Measurements from ENCODE around the gene SPECC1. TPM values are rescaled to one million over a fixed set of nuclear protein-coding genes. Genes with fewer than 3 reads are reported as not detected.

Gene SPECC1
- total and polyA plus RNA-seq, 10 of the 15 experiments (the other 5 are each of a cell fraction or from before 2014, with no cell fraction given): 6.4 to 40.6 (median 23.9) TPM

GRCh38 chr17:20304961-20305360 lies 295.8 kb downstream of the SPECC1 start (continued):
- TF ChIP-seq ZBTB11 (CRISPR knock-in tag; IDR thresholded peaks at IDR 0.05): no peak
- TF ChIP-seq NR2C2 (IDR thresholded peaks at IDR 0.05; ENCODE audit: borderline replicate concordance, control insufficient read depth, insufficient read length, low read depth): no peak

GRCh38 chr17:20306924-20307323 lies 297.8 kb downstream of the SPECC1 start:
- in situ Hi-C loops (cut with MboI): no loop called here
- Histone ChIP-seq H3K27me3 (replicated peaks in 1 of 2; ENCODE audit: control insufficient read depth in 2 of 2, insufficient read depth in 2 of 2, low read length in 1 of 2) (no peaks in the 10 kb centered on the region), H2AFZ (ENCODE audit: control insufficient read depth, low read depth, low read length) (no peak overlapping the region), H3K4me3 (no peak overlapping the region), H3K9me3 (replicated peaks; ENCODE audit: control insufficient read depth, insufficient read depth, low read length) (peaks cover 7% of the 10 kb centered on the region; the same call in 2 of the 3 replicates), H3K9ac (ENCODE audit: control insufficient read depth, insufficient read depth, low read length) (no peak overlapping the region), H3K79me2 (ENCODE audit: control insufficient read depth, insufficient read depth, low read length) (no peaks in the 10 kb centered on the region), H4K20me1 (ENCODE audit: control insufficient read depth, insufficient read depth) (no peaks in the 10 kb centered on the region), H3K4me2 (ENCODE audit: control insufficient read depth, insufficient read depth) (no peak overlapping the region), H3K36me3 (ENCODE audit: control insufficient read depth in 2 of 2, insufficient read depth in 2 of 2, low read length in 1 of 2) (peaks cover 0 to 6% of the 10 kb centered on the region in 2 experiments; a peak in 1 of 4 replicates), H3K4me1 (ENCODE audit: control insufficient read depth, insufficient read depth, low read length) (no peaks in the 10 kb centered on the region), H3K27ac (ENCODE audit: control insufficient read depth, insufficient read depth) (no peak overlapping the region)
- ChIA-PET CTCF (no interaction called here), RAD21 (ENCODE audit: unreplicated experiment) (no interaction called here), POLR2A (no interaction called here), SMC1A (ENCODE audit: uncharacterized antibody, unreplicated experiment) (no interaction called here)
- TF ChIP-seq POLR2A (IDR thresholded peaks at IDR 0.05; ENCODE audit: low read depth, low read length): no peak
- DNase-seq (ENCODE audit: low read depth, low spot score): no peak
- BruUV-seq (replicated peaks): no TSS peak
- no peak for ATAC-seq
- intact Hi-C loops (cut with micrococcal nuclease; ENCODE audit: unreplicated experiment): no loop called here
- no peak for FAIRE-seq
